ENCODE results near the gene UPF2.

Gene UPF2

GRCh38 chr10:11951695-11952094 is 90.9 kb downstream of the UPF2 start:
- TF ChIP-seq GATA2 (IDR thresholded peaks at IDR 0.05; ENCODE audit: low read depth, low read length): no peak
- TF ChIP-seq GATA3 (IDR thresholded peaks at IDR 0.05; ENCODE audit: low read depth, low read length): no peak

- TF ChIP-seq GATA2 (IDR thresholded peaks at IDR 0.05; ENCODE audit: low read depth, low read length) (no peak), GATA3 (IDR thresholded peaks at IDR 0.05; ENCODE audit: low read depth, low read length) (no peak)
Measured at GRCh38 chr10:11950325-11951018, 92.1 kb downstream of the UPF2 start.

- TF ChIP-seq GATA2 (IDR thresholded peaks at IDR 0.05; ENCODE audit: low read depth, low read length) (no peak), GATA3 (IDR thresholded peaks at IDR 0.05; ENCODE audit: low read depth, low read length) (no peak)
Measured at GRCh38 chr10:11949152-11949551, 93.5 kb downstream of the UPF2 start.

- TF ChIP-seq GATA2 (IDR thresholded peaks at IDR 0.05; ENCODE audit: low read depth, low read length) (no peak), GATA3 (IDR thresholded peaks at IDR 0.05; ENCODE audit: low read depth, low read length) (no peak)
Measured at GRCh38 chr10:11946652-11947051, 96.0 kb downstream of the UPF2 start.

- TF ChIP-seq GATA2 (IDR thresholded peaks at IDR 0.05; ENCODE audit: low read depth, low read length): no peak
- TF ChIP-seq GATA3 (IDR thresholded peaks at IDR 0.05; ENCODE audit: low read depth, low read length): no peak
Measured at GRCh38 chr10:11936389-11937152, 106.0 kb downstream of the UPF2 start.

- no peak for TF ChIP-seq GATA3 (IDR thresholded peaks at IDR 0.05; ENCODE audit: low read depth, low read length)
Measured at GRCh38 chr10:11934262-11934661, 108.3 kb downstream of the UPF2 start.

DNA sequence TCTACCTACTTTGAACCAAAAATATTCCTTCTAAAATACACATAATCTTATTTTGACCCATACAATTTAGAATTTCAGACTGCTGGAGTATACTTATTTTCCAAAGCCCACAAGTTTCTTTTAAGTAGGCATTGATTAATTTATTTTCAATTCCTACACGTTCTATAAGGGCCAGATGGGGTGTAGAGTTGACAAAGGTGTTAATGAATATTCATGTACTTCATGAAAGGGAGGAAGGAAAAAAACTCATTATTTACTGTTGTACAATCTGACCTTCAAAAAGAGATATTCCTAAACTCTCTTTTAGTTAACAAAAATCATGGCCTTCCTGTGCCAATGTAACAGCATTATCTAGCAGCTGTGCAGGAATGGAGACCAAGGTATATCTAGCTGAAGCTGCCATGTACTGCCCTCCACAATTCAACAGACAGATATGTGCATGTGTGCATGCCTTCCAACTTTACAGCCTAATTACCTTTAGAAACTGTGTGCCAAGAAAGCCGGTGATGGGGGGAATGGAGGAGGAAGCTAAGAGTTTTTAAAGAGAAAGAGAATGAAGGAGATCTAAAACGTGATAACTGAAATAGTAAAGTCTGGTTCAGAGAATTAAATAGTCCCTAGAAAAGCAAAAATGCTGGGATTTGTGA is 108.9 kb downstream of the UPF2 start:
- no peak for TF ChIP-seq GATA3 (IDR thresholded peaks at IDR 0.05; ENCODE audit: low read depth, low read length)
- no peak for TF ChIP-seq GATA2 (IDR thresholded peaks at IDR 0.05; ENCODE audit: low read depth, low read length)

- TF ChIP-seq GATA2 (IDR thresholded peaks at IDR 0.05; ENCODE audit: low read depth, low read length) (no peak), GATA3 (IDR thresholded peaks at IDR 0.05; ENCODE audit: low read depth, low read length) (no peak)
Measured at GRCh38 chr10:11931038-11931437, 111.6 kb downstream of the UPF2 start.

DNA sequence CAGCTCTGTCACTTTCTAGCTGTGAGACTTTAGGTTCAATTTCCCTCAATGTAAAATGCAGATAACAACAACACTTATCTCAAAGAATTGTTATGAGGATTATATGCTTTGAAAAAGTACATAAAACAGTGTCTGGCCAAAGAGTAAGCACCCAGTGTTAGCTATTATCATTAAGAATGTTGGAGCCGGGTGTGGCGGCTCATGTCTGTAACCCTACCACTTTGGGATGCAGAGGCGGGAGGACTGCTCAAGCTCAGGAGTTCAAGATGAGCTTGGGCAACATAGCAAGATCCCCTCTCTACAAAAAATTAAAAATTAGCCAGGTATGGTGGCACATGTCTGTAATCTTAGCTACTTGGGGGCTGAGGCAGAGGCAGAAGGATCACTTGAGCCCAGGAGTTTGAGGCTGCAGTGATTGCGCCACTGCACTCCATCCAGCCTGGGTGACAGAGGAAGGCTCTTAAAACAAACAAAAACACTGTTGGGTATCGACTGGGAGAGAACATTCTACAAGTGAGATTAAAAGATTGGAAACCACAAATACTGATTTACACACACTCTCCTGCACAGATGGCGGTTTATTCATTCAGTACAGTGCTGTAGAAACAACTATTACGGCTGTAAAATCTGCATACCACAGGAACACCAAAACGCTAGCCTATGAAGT is 112.2 kb downstream of the UPF2 start:
- TF ChIP-seq GATA2 (IDR thresholded peaks at IDR 0.05; ENCODE audit: low read depth, low read length) (no peak), GATA3 (IDR thresholded peaks at IDR 0.05; ENCODE audit: low read depth, low read length) (no peak)

DNA sequence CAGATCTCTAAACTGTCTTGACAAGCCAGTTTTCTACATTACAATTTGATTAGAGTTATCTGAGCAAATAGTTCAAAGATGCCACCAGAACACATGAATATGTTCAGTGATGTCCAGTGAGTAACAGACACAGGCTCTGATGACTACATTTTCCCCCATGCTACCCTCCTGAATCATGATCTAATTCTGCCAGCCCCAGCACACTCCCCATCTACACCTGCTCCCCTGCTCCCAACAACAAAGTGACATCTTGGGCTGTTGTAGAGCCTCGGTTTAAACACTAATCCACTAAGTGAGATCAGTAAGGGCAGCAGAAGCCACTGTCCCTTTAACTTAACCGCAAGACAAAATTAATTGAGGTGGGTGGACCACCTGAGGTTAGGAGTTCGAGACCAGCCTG is 114.9 kb downstream of the UPF2 start:
- no peak for TF ChIP-seq GATA2 (IDR thresholded peaks at IDR 0.05; ENCODE audit: low read depth, low read length)
- no peak for TF ChIP-seq GATA3 (IDR thresholded peaks at IDR 0.05; ENCODE audit: low read depth, low read length)

- no peak for TF ChIP-seq GATA3 (IDR thresholded peaks at IDR 0.05; ENCODE audit: low read depth, low read length)
- no peak for TF ChIP-seq GATA2 (IDR thresholded peaks at IDR 0.05; ENCODE audit: low read depth, low read length)
Measured at GRCh38 chr10:11921800-11922392, 120.7 kb downstream of the UPF2 start.

DNA sequence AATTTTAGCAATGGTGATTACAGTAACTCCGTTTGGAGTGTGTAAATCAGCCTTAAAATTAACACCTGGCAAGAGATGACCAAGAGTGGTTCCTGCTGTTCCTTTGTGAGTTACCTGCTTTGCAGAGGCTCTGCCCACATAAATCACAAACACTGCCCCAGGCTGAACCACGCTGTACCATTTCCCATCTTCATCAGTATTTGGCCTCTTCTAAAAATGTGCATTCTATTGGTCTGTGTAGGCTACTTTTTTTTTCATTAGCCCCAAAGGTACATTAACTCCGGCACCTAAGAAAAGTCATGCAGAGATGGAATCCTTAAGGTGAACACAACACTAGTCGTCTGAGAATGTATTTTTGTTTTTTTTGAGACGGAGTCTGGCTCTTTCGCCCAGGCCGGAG is 123.3 kb downstream of the UPF2 start:
- no peak for TF ChIP-seq GATA2 (IDR thresholded peaks at IDR 0.05; ENCODE audit: low read depth, low read length)
- TF ChIP-seq GATA3 (IDR thresholded peaks at IDR 0.05; ENCODE audit: low read depth, low read length): no peak

DNA sequence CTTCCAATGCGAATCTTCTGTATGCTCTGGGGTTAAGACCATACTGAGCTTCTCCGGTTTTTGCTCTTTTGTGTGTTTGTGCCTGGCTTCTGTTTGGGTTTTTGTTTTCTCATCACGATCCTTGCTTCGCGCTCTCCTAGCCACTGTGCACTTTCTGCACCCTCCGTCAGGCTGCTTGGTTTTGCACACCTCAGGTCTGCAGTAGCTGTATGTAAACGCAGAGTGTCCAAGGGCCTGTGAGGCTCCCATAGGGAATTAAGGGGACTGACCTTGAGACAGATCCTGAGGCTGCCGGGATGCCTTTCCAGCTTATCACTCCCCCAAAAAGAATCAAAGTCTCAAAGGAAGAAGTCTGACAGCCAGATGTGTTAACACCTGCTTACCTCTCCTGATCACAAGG is 124.2 kb downstream of the UPF2 start:
- TF ChIP-seq GATA3 (IDR thresholded peaks at IDR 0.05; ENCODE audit: low read depth, low read length): no peak
- TF ChIP-seq GATA2 (IDR thresholded peaks at IDR 0.05; ENCODE audit: low read depth, low read length): no peak

GRCh38 chr10:11913079-11913641 is 129.4 kb downstream of the UPF2 start:
- TF ChIP-seq GATA3 (IDR thresholded peaks at IDR 0.05; ENCODE audit: low read depth, low read length) (no peak), GATA2 (IDR thresholded peaks at IDR 0.05; ENCODE audit: low read depth, low read length) (no peak)

All from SH-SY5Y (cell line).